Measurements from ENCODE around the gene MAGEB17.
"Not testable (repeated sequence)": the region's sequence is repeated elsewhere in the genome, so short reads cannot be mapped to it uniquely, and the experiment has no call there.

The MAGEB17 gene

DNA sequence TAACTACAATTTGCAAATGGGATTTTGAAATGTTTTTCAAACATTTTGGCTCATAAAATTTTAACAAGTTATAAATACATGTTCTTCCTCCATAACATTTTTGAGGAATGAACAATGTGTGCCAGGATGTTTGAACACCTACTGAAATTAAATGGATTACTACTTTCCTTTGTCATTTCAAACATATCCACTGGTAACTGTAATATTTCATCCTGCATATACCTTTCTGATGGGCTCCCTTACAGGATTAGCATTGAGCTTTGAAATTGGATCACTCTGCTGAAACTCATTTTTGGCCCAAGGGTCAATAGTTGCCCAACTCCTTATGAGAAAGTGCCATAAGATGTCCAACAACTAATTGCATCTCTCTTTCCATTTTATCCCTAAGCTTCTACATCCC, 26.3 kb upstream of the MAGEB17 start:
- in situ Hi-C loops (cut with HindIII; ENCODE audit: low pct_unique_long_range_greater_than_20kb, low sequenced_read_pairs), result no loop called here
- no peak for DNase-seq (ENCODE audit: low read depth in 1 of 2, low spot score in 1 of 2)
- TF ChIP-seq JUND (IDR thresholded peaks at IDR 0.05; ENCODE audit: low read depth), result no peak

DNA sequence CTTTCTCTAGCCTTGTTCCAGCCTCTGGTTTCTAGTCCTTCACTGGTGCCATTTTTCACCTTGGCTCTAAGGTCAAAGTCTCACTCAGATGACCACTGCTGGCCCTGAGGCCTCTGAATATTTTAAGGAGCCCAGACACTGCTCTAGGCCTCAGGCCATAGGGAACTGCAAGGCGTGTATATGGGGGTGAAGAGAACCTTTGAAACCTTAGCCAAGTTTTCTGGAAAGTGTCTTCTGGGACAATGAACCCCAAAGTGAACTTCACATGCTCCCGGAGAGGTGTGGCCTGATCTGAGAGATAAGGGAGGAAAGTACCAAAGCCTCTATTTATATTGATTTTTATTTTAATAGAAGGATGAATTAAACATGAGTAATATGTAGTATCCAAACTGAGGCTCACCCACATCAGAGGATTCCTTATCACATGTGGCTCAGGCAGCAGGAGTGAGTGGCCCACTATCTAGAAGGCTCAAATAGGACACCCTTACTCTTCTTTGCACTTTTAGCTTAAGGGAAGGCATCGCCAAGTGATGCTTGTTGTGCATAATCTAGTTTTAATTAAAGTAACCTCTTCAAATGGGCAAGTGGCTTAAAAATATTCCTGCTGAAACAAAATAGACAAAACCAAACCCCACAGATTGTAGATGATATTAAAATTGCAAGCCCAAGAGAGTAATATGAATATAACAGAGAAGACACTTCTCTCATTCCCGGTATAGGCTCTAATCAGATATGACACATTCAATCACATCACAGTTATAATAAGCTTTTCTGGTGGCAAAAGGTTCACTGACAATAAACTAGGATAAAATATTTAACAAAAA, 25.6 kb upstream of the MAGEB17 start:
- no peak for TF ChIP-seq JUND (IDR thresholded peaks at IDR 0.05; ENCODE audit: low read depth)
- DNase-seq (ENCODE audit: low read depth in 1 of 2, low spot score in 1 of 2), result no peak
- in situ Hi-C loops (cut with HindIII; ENCODE audit: low pct_unique_long_range_greater_than_20kb, low sequenced_read_pairs), result no loop called here

GRCh38 chrX:16142246-16142558, 25.1 kb upstream of the MAGEB17 start:
- no peak for TF ChIP-seq JUND (IDR thresholded peaks at IDR 0.05; ENCODE audit: low read depth)
- DNase-seq (ENCODE audit: low read depth in 1 of 2, low spot score in 1 of 2), result no peak
- in situ Hi-C loops (cut with HindIII; ENCODE audit: low pct_unique_long_range_greater_than_20kb, low sequenced_read_pairs), result no loop called here

GRCh38 chrX:16143968-16144367, 23.3 kb upstream of the MAGEB17 start:
- TF ChIP-seq JUND (IDR thresholded peaks at IDR 0.05; ENCODE audit: low read depth), result no peak
- no peak for DNase-seq (ENCODE audit: low read depth in 1 of 2, low spot score in 1 of 2)
- in situ Hi-C loops (cut with HindIII; ENCODE audit: low pct_unique_long_range_greater_than_20kb, low sequenced_read_pairs), result no loop called here

- in situ Hi-C loops (cut with HindIII; ENCODE audit: low pct_unique_long_range_greater_than_20kb, low sequenced_read_pairs), result no loop called here
- DNase-seq (ENCODE audit: low read depth in 1 of 2, low spot score in 1 of 2), result no peak
- TF ChIP-seq JUND (IDR thresholded peaks at IDR 0.05; ENCODE audit: low read depth), result no peak
Measured at GRCh38 chrX:16144420-16144819, 22.9 kb upstream of the MAGEB17 start.

DNA sequence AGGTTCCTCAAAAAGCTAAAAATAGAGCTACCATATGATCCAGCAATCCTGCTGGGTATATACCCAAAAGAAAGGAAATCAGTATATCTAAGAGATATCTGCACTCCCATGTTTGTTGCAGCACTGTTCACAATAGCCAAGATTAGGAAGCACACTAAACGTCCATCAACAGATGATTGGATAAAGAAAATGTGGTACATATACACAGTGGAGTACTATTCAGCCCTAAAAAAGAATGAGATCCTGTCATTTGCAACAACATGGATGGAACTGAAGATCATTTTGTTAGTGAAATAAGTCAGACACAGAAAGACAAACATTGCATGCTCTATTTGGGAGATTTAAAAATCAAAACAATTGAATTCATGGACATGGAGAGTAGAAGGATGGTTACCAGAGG, 22.2 kb upstream of the MAGEB17 start:
- in situ Hi-C loops (cut with HindIII; ENCODE audit: low pct_unique_long_range_greater_than_20kb, low sequenced_read_pairs); DNase-seq (ENCODE audit: low read depth in 1 of 2, low spot score in 1 of 2): not testable (repeated sequence)

GRCh38 chrX:16145656-16146055, 21.6 kb upstream of the MAGEB17 start:
- DNase-seq (ENCODE audit: low read depth in 1 of 2, low spot score in 1 of 2), result no peak
- in situ Hi-C loops (cut with HindIII; ENCODE audit: low pct_unique_long_range_greater_than_20kb, low sequenced_read_pairs), result no loop called here
- TF ChIP-seq JUND (IDR thresholded peaks at IDR 0.05; ENCODE audit: low read depth), result no peak

GRCh38 chrX:16148896-16149295, 18.4 kb upstream of the MAGEB17 start:
- TF ChIP-seq JUND (IDR thresholded peaks at IDR 0.05; ENCODE audit: low read depth), result no peak
- DNase-seq (ENCODE audit: low read depth in 1 of 2, low spot score in 1 of 2), result no peak
- in situ Hi-C loops (cut with HindIII; ENCODE audit: low pct_unique_long_range_greater_than_20kb, low sequenced_read_pairs), result no loop called here

GRCh38 chrX:16155581-16156096, 11.6 kb upstream of the MAGEB17 start:
- no peak for TF ChIP-seq JUND (IDR thresholded peaks at IDR 0.05; ENCODE audit: low read depth)
- DNase-seq (ENCODE audit: low read depth in 1 of 2, low spot score in 1 of 2), result no peak
- in situ Hi-C loops (cut with HindIII; ENCODE audit: low pct_unique_long_range_greater_than_20kb, low sequenced_read_pairs), result no loop called here

GRCh38 chrX:16156692-16157331, 10.5 kb upstream of the MAGEB17 start:
- in situ Hi-C loops (cut with HindIII; ENCODE audit: low pct_unique_long_range_greater_than_20kb, low sequenced_read_pairs), result no loop called here
- DNase-seq (ENCODE audit: low read depth in 1 of 2, low spot score in 1 of 2), result no peak
- no peak for TF ChIP-seq JUND (IDR thresholded peaks at IDR 0.05; ENCODE audit: low read depth)

- in situ Hi-C loops (cut with HindIII; ENCODE audit: low pct_unique_long_range_greater_than_20kb, low sequenced_read_pairs), result no loop called here
- no peak for DNase-seq (ENCODE audit: low read depth in 1 of 2, low spot score in 1 of 2)
- TF ChIP-seq JUND (IDR thresholded peaks at IDR 0.05; ENCODE audit: low read depth), result no peak
Measured at GRCh38 chrX:16160729-16161128, 6.6 kb upstream of the MAGEB17 start.

GRCh38 chrX:16161173-16161572, 6.1 kb upstream of the MAGEB17 start:
- in situ Hi-C loops (cut with HindIII; ENCODE audit: low pct_unique_long_range_greater_than_20kb, low sequenced_read_pairs); DNase-seq (ENCODE audit: low read depth in 1 of 2, low spot score in 1 of 2): not testable (repeated sequence)

- no peak for DNase-seq (ENCODE audit: low read depth in 1 of 2, low spot score in 1 of 2)
- TF ChIP-seq JUND (IDR thresholded peaks at IDR 0.05; ENCODE audit: low read depth), result no peak
- in situ Hi-C loops (cut with HindIII; ENCODE audit: low pct_unique_long_range_greater_than_20kb, low sequenced_read_pairs), result no loop called here
Measured at GRCh38 chrX:16162391-16162790, 4.9 kb upstream of the MAGEB17 start.
